Activated CD8-positive, alpha-beta memory T cell treated with anti-CD3 and anti-CD28 coated beads, Interleukin-2, amount 50 U/mL, for 4 hours (primary cell): ENCODE measurements around the gene NIPAL1.

Experiments
- DNase-seq: peaks from one replicate; pipeline ENCODE4 v3.0.0-alpha.2; 2020

The NIPAL1 gene

GRCh38 chr4:48068182-48068581, 51.6 kb downstream of the NIPAL1 start:
- no peak for DNase-seq

- DNase-seq = no peak
These were observed 52.5 kb downstream of the NIPAL1 start for GRCh38 chr4:48069026-48069425.

GRCh38 chr4:48071191-48071590, 54.6 kb downstream of the NIPAL1 start:
- no peak for DNase-seq

GRCh38 chr4:48073567-48074103, 57.1 kb downstream of the NIPAL1 start:
- no peak for DNase-seq

GRCh38 chr4:48074657-48075056, 58.1 kb downstream of the NIPAL1 start:
- no peak for DNase-seq

- DNase-seq = no peak
These were observed 61.9 kb downstream of the NIPAL1 start for GRCh38 chr4:48078425-48078824.

GRCh38 chr4:48078862-48079655, 62.5 kb downstream of the NIPAL1 start:
- DNase-seq = no peak

- no peak for DNase-seq
These were observed 63.4 kb downstream of the NIPAL1 start for GRCh38 chr4:48079972-48080391.

- DNase-seq = no peak
These were observed 64.6 kb downstream of the NIPAL1 start for GRCh38 chr4:48081196-48081595.

GRCh38 chr4:48082956-48083355, 66.4 kb downstream of the NIPAL1 start:
- no peak for DNase-seq

GRCh38 chr4:48085821-48086589, 69.4 kb downstream of the NIPAL1 start:
- DNase-seq = no peak
